SK-N-SH (cell line): Measurements from ENCODE around the gene MPIG6B. TPM values are rescaled to one million over a fixed set of nuclear protein-coding genes. Genes with fewer than 3 reads are reported as not detected.

ENCODE experiments used
- CTCF ChIA-PET: fragments of 300-600, 350-600 bp; formaldehyde crosslinking; extraction: SDS; loops from one replicate; lab custom pipeline; 2021; lab: Yijun Ruan, JAX
- POLR2A ChIA-PET: fragments of 350-600 bp; sonication (Branson Sonifier 250); formaldehyde crosslinking; extraction: SDS; loops from one replicate; lab custom pipeline; 2020; ENCODE audit warnings: antibody characterized with exemption, inconsistent platforms; lab: Yijun Ruan, JAX
- DNase-seq: peaks from one replicate; pipeline ENCODE4 v3.0.0; 2012
- H2AFZ ChIP-seq: fragments of 200-600 bp; sonication (generic); 2 replicates; pipeline ENCODE4 v1.8.1; 2016; ENCODE audit warnings: antibody characterized with exemption, mild to moderate bottlenecking, low read depth
- H3F3A ChIP-seq: fragments of 200-600 bp; sonication (generic); replicated peaks from 2 replicates; pipeline ENCODE3; 2016; ENCODE audit warnings: antibody characterized with exemption, mild to moderate bottlenecking; ENCODE audit not compliant: insufficient read depth
- H3K27ac ChIP-seq, 2 experiments: fragments of 200-500 bp in 1 of 2; fragments of 200-600 bp in 1 of 2; sonication (Bioruptor generic) in 1 of 2; sonication (generic), shearing (Covaris generic) in 1 of 2; 2 replicates each; pipeline versions ENCODE4 v1.5.1 to v1.6.1; 2014 to 2016; ENCODE audit warnings: low read depth in 2 of 2, inconsistent platforms in 1 of 2, low read length in 1 of 2, mild to moderate bottlenecking in 1 of 2, mixed read lengths in 1 of 2
- H3K27me3 ChIP-seq: fragments of 200-600 bp; sonication (generic), shearing (Covaris generic); 2 replicates; pipeline ENCODE4 v1.6.1; 2016; ENCODE audit warnings: mixed run types; ENCODE audit not compliant: insufficient read depth
- H3K36me3 ChIP-seq, 2 experiments: fragments of 200-500 bp in 1 of 2; fragments of 200-600 bp in 1 of 2; sonication (Bioruptor generic) in 1 of 2; sonication (generic) in 1 of 2; replicated peaks in 1 of 2; 2 replicates each; pipeline versions ENCODE3 to v1.5.1; 2014 to 2016; ENCODE audit warnings: low read length in 1 of 2, mild to moderate bottlenecking in 1 of 2; ENCODE audit not compliant: insufficient read depth in 2 of 2, control insufficient read depth in 1 of 2
- H3K4me1 ChIP-seq, 2 experiments: fragments of 200-500 bp in 1 of 2; fragments of 200-600 bp in 1 of 2; sonication (Bioruptor generic) in 1 of 2; sonication (generic), shearing (Covaris generic) in 1 of 2; 2 replicates each; pipeline versions ENCODE4 v1.5.1 to v1.6.1; 2014 to 2016; ENCODE audit warnings: low read depth in 1 of 2, low read length in 1 of 2, mixed run types in 1 of 2; ENCODE audit not compliant: insufficient read depth in 2 of 2, control insufficient read depth in 1 of 2
- H3K4me2 ChIP-seq: fragments of 200-600 bp; sonication (generic), shearing (Covaris generic); 2 replicates; pipeline ENCODE4 v1.6.1; 2017; ENCODE audit warnings: mixed run types
- H3K4me3 ChIP-seq, 2 experiments: fragments of 200-500 bp in 1 of 2; fragments of 200-600 bp in 1 of 2; sonication (Bioruptor generic) in 1 of 2; sonication (generic), shearing (Covaris generic) in 1 of 2; 2 replicates each; pipeline versions ENCODE4 v1.5.1 to v1.8.1; 2014 to 2016; ENCODE audit warnings: low read depth in 2 of 2, inconsistent platforms in 1 of 2, low read length in 1 of 2, mild to moderate bottlenecking in 1 of 2, mixed read lengths in 1 of 2, moderate library complexity in 1 of 2
- H3K79me2 ChIP-seq: fragments of 200-600 bp; sonication (generic); 2 replicates; pipeline ENCODE4 v1.8.1; 2017; ENCODE audit warnings: mild to moderate bottlenecking; ENCODE audit not compliant: insufficient read depth
- H3K9ac ChIP-seq: fragments of 200-600 bp; sonication (generic); 2 replicates; pipeline ENCODE4 v1.6.1; 2017; ENCODE audit warnings: mixed run types
- H3K9me2 ChIP-seq: fragments of 200-600 bp; sonication (generic); 2 replicates; pipeline ENCODE4 v1.6.1; 2017; ENCODE audit warnings: mixed run types
- H3K9me3 ChIP-seq: fragments of 200-600 bp; sonication (generic); 2 replicates; pipeline ENCODE4 v1.6.1; 2017; ENCODE audit warnings: mixed run types, mild to moderate bottlenecking, moderate library complexity
- H4K20me1 ChIP-seq: fragments of 200-600 bp; sonication (generic); 2 replicates; pipeline ENCODE4 v1.6.1; 2017; ENCODE audit warnings: mild to moderate bottlenecking, mixed run types; ENCODE audit not compliant: insufficient read depth
- CTCF ChIP-seq: fragments of 200-600 bp; sonication (generic); IDR thresholded peaks from 2 replicates; pipeline ENCODE4 v1.6.1; 2017; ENCODE audit warnings: antibody characterized with exemption, mild to moderate bottlenecking, moderate library complexity
- ELF1 ChIP-seq: IDR thresholded peaks from 2 replicates; pipeline ENCODE4 v1.4.0; 2012
- EP300 ChIP-seq, 2 experiments: IDR thresholded peaks; 2 replicates each; pipeline versions ENCODE4 v1.4.0 to v1.6.1; 2012; ENCODE audit warnings: borderline replicate concordance in 1 of 2, low read depth in 1 of 2, low read length in 1 of 2
- GABPA ChIP-seq: IDR thresholded peaks from 2 replicates; pipeline ENCODE4 v1.4.0; 2012; ENCODE audit warnings: low read depth, mild to moderate bottlenecking
- GATA2 ChIP-seq: sonication (generic); formaldehyde crosslinking; IDR thresholded peaks from 2 replicates; pipeline ENCODE4 v1.5.0; 2020; ENCODE audit warnings: mild to moderate bottlenecking, missing genetic modification reagents
- POLR2AphosphoS5 ChIP-seq: IDR thresholded peaks from 2 replicates; pipeline ENCODE4 v1.6.1; 2012; ENCODE audit warnings: low read depth, low read length
- RAD21 ChIP-seq: IDR thresholded peaks from 2 replicates; pipeline ENCODE4 v1.6.1; 2012; ENCODE audit warnings: mild to moderate bottlenecking, low read length
- REST ChIP-seq: IDR thresholded peaks from 2 replicates; pipeline ENCODE4 v1.6.1; 2012; ENCODE audit warnings: mild to moderate bottlenecking, low read depth, low read length, moderate library complexity
- RFX5 ChIP-seq: IDR thresholded peaks from 2 replicates; pipeline ENCODE4 v1.6.1; 2012; ENCODE audit warnings: mild to moderate bottlenecking, improper control_type of control experiment, low read length
- RXRA ChIP-seq: IDR thresholded peaks from 2 replicates; pipeline ENCODE4 v1.4.0; 2012; ENCODE audit warnings: low read depth, mild to moderate bottlenecking, borderline replicate concordance
- TCF12 ChIP-seq: IDR thresholded peaks from 2 replicates; pipeline ENCODE4 v1.4.0; 2012
- TEAD4 ChIP-seq: IDR thresholded peaks from 2 replicates; pipeline ENCODE4 v1.4.0; 2012; ENCODE audit warnings: mild to moderate bottlenecking, borderline replicate concordance; ENCODE audit not compliant: insufficient read depth
- WGBS: methylation state at CpG from one replicate; pipeline ENCODE4 v1.1.6; 2017; ENCODE audit warnings: low lambda C conversion rate; 5-methylcytosine and 5-hydroxymethylcytosine counted together
- polyA plus RNA-seq, 3 experiments: library from polyadenylated mRNA; depleted of rRNA; stranded (reverse); fragments of >200 nt; gene quantifications; 2 replicates each; pipeline ENCODE4 v1.2.3, GENCODE V29; 2012

The MPIG6B gene
- polyA plus RNA-seq, 1 of the 3 experiments (the other 2 are of a cell fraction), result not detected

- 74% methylated on average over 3 of the region's 3 CpGs for WGBS
- TF ChIP-seq POLR2AphosphoS5, result no peak
- no peak for TF ChIP-seq TCF12
- no peak for TF ChIP-seq TEAD4
- TF ChIP-seq, all 33 proteins: peak for 0
Measured at GRCh38 chr6:31722173-31722572, 1.0 kb upstream of the MPIG6B start.

GRCh38 chr6:31723980-31724691 lies 963 bp downstream of the MPIG6B start:
- no peak overlapping the region for H3K4me2 ChIP-seq
- WGBS, result 96% methylated on average over 17 of the region's 25 CpGs
- ChIA-PET POLR2A (no interaction called here), CTCF (interaction anchor here (0.9 to 1.6 kb wide), 4 partner anchors 10 to 72 kb away, joined by 3 to 4 read pairs (median 4); partner anchors contain the start of gene VARS1)
- H3K27me3 ChIP-seq, result no peaks in the 10 kb centered on the region
- H2AFZ ChIP-seq, result no peak overlapping the region
- peaks cover 4% of the 10 kb centered on the region for H3F3A ChIP-seq
- peaks cover 5% of the 10 kb centered on the region; the same call in 1 of the 2 replicates for H4K20me1 ChIP-seq
- no peak for TF ChIP-seq GABPA
- no peak for TF ChIP-seq RXRA
- TF ChIP-seq RAD21, result no peak
- no peak for TF ChIP-seq POLR2AphosphoS5
- no peak for TF ChIP-seq GATA2 (CRISPR knock-in tag)
- TF ChIP-seq REST, result no peak
- no peak for TF ChIP-seq CTCF
- no peak for TF ChIP-seq EP300 (IDR thresholded peaks at IDR 0.05; ENCODE audit: borderline replicate concordance in 1 of 2, low read depth in 1 of 2, low read length in 1 of 2)
- TF ChIP-seq ELF1, result no peak
- no peak for TF ChIP-seq RFX5
- peaks cover 6 to 7% of the 10 kb centered on the region in 2 experiments; a peak in 1 of 4 replicates for H3K4me1 ChIP-seq
- no peak overlapping the region for H3K4me3 ChIP-seq
- no peak overlapping the region for H3K9ac ChIP-seq
- H3K79me2 ChIP-seq, result peaks cover 9% of the 10 kb centered on the region; the same call in 1 of the 2 replicates
- peaks cover 21 to 26% of the 10 kb centered on the region in 2 experiments for H3K36me3 ChIP-seq
- no peak overlapping the region for H3K27ac ChIP-seq
- no peak for DNase-seq
- H3K9me2 ChIP-seq, result no peaks in the 10 kb centered on the region
- no peaks in the 10 kb centered on the region for H3K9me3 ChIP-seq

More at GRCh38 chr6:31722173-31722572, 1.0 kb upstream of the MPIG6B start:
- H4K20me1 ChIP-seq, result no peaks in the 10 kb centered on the region
- no peaks in the 10 kb centered on the region for H3K27me3 ChIP-seq
- no peak overlapping the region for H3K9ac ChIP-seq
- POLR2A ChIA-PET, result no interaction called here
- H3K79me2 ChIP-seq, result no peaks in the 10 kb centered on the region
- no peaks in the 10 kb centered on the region for H3K4me1 ChIP-seq
- no peak for DNase-seq
- H3K4me3 ChIP-seq, result no peak overlapping the region
- no peaks in the 10 kb centered on the region for H3F3A ChIP-seq
- no peaks in the 10 kb centered on the region for H3K9me2 ChIP-seq
- H3K27ac ChIP-seq, result no peak overlapping the region
- no peak overlapping the region for H3K4me2 ChIP-seq
- H3K9me3 ChIP-seq, result no peaks in the 10 kb centered on the region
- CTCF ChIA-PET, result interaction anchor here (1.0 kb wide), 1 partner anchor 69 kb away, joined by 5 read pairs; no protein-coding TSS in a partner anchor
- H3K36me3 ChIP-seq, result peaks cover 9 to 16% of the 10 kb centered on the region in 2 experiments
- H2AFZ ChIP-seq, result no peak overlapping the region
